Thyroid gland (tissue), 4 donors: Measurements from ENCODE around the gene CD46.
"Not testable (repeated sequence)": the region's sequence is repeated elsewhere in the genome, so short reads cannot be mapped to it uniquely, and the experiment has no call there.

Experiments
- CTCF ChIP-seq, 6 experiments: fragments of 200-600 bp in 3 of 6; fragments of 450-650 bp in 3 of 6; sonication (generic) in 3 of 6; IDR thresholded peaks; one replicate each; pipeline ENCODE4 v1.5.1; 2016 to 2019; ENCODE audit warnings: antibody characterized with exemption in 6 of 6, mild to moderate bottlenecking in 2 of 6, inconsistent platforms in 1 of 6, moderate library complexity in 1 of 6
- POLR2A ChIP-seq, 2 donors: fragments of 450-650 bp; IDR thresholded peaks; one replicate each; pipeline ENCODE4 v1.6.1; 2017; ENCODE audit warnings: antibody characterized with exemption in 2 of 2, mild to moderate bottlenecking in 2 of 2, moderate library complexity in 1 of 2

GRCh38 chr1:207712701-207713100, 39.2 kb upstream of the CD46 start:
- TF ChIP-seq CTCF, POLR2A (IDR thresholded peaks at IDR 0.05): not testable (repeated sequence)
